Brain pericyte (primary cell): Measurements from ENCODE around the gene PEX11A.

Experiments used
- DNase-seq: peaks from one replicate; pipeline ENCODE4 v3.0.0-alpha.2; 2012; ENCODE audit warnings: low read depth, low spot score

The PEX11A gene

DNA sequence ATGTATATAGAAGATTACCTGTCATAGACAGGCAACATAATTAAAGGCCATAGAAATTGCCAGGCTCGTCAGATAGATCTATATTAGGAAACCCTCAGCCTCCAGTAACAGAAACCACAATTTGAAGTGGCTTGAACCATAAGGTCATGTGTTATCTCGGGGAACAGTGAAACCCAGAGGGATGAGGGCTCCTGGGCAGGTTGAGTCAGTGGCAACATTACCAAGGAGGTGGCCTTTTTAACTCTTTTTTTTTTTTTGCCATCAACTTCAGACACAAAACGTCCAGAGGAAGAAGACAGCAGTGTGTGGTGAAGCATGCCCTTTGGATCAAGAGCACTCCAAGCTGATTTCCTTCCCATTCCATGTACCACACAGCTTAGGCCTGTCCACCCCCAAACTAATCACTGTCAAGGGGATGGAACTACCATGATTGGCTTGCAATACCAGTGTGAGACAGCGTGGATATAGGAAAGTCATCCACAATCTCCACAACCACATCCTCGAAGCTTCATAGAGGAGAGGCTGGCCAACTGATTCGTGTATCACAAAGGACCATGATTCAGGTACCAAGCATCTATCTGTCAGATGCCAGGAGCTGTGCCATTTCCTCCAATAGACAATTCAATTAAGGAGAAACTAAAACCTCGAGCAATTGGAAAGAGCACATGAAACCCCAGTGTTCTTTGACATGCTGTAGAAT lies 34.3 kb downstream of the PEX11A start:
- DNase-seq: no peak

DNA sequence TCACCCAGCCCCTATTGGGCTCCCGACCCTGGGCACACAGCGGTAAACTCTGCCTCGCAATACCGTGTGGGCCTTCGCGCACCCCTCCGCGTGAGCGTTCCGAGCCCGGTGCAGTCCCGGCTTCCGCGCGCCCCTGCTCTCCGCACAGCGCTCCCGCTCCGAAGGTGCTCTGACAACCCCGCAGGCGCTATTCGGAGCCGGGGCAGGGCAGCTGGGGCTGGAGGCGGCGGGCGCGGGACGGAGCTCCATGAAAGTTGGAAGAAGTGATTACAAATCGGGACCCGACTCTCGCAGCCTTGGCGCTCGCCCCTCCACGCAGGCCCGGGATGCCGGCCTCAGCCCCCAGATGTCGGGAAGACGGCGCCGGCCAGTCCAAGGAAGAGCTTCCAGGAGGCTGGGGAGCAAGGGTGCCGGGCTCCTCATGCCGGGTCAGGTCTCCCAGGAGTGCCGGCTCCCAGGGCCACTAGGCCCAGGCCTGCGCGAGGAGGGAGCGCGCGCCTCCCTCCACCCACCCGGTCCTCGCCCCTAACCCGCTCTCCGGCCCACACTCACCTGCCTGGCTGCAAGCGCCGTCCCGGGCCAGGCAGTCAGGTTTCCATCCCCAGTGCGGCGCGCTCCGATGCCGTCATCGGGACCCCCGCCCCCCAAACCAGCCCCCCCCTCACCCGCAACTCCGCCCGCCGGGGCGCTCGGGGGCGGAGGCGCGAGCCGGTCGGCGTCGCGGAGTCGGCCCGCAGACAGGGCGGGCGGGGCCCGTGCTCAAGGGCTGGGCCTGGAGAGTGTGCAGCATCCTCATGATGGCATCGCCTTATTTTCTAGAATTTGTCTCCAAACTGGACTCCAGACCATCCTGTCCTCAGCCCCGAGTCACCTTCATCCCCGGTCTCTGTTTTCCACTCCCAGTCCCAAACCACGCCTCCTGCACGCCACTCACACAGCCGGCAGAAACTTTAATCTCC lies 35.4 kb downstream of the PEX11A start, which contains the start of gene KIF7:
KIF7 (minus strand) TSS at position 621 of the 959 bp plus-strand sequence. CDS start 2,537 bp downstream, outside the sequence.
- DNase-seq: no peak

DNA sequence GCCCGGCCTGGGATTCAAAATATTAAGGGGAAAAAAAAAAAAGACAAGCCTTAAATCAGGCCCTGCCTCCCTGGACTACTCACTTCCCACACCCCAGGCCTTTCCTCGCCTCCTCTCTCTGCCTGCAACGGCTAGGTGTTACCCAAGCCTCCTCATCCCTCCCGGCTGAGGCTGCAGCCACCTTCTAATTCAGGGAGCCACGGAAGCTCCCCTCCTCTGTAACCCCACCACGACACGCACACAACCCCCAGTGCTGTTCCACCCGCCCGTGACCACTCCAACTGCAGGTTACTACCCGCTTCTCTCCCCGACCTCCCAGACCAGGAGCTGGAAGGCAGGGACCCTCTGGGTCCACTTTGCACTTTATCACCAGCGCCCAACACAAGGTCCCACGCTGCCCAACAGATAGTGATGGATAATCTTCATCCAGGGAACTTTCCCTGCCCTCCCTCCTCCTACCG lies 36.2 kb downstream of the PEX11A start:
- DNase-seq: no peak

DNA sequence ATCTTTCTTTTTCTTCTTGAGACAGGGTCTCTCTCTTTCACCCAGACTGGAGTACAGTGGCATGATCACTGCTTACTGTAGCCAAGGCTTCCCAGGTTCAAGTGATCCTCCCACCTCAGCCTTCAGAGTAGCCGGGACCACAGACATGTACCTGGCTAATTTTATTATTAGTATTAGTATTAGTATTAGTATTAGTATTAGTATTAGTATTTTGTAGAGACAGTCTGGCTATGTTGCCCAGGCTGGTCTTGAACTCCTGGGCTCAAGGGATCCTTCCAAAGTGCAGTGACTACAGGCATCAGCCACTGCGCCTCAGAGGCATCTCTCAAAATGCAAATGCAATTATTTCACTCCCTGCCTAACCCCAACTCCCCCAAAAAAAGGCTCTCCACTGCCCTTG lies 37.0 kb downstream of the PEX11A start:
- no peak for DNase-seq

DNA sequence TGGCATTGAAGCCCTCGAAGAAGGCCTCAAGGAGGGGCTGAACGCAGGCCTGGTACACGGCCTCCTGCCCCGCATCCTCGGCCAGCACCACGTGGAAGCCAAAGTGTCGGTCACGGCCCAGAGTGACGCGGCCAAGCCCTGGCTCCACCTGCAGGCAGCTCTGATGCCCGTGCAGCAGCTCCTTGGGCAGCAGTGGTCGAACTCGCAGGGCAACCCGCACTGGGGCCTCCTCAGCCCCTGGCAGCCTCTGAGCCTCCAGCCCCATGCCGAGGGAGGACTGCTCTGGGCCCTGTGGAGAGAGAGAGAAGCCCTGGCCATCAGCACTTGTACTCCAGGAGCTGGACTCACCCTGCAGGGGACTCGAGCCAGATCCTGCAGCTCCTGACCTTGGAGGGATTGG lies 37.9 kb downstream of the PEX11A start:
- DNase-seq: no peak

DNA sequence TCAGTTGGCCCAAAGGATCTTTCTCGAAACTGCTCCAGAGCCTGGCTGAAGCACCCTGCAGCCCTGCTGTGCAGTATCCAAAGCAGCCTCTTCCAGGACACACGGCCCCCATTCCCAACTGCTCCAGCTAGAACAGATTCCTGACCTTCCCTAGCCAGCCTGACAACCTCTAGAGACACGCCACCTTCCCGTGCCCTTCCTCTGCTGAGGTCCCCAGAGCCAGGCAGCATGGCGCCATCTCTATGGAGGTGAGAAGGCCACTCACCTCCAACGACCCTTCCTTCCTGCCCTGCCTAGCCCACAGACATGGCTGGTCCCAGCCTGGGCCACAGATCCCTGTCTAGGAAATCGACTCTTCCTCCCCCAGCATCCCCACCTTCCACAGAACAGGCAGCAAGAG lies 38.4 kb downstream of the PEX11A start:
- DNase-seq: no peak

DNA sequence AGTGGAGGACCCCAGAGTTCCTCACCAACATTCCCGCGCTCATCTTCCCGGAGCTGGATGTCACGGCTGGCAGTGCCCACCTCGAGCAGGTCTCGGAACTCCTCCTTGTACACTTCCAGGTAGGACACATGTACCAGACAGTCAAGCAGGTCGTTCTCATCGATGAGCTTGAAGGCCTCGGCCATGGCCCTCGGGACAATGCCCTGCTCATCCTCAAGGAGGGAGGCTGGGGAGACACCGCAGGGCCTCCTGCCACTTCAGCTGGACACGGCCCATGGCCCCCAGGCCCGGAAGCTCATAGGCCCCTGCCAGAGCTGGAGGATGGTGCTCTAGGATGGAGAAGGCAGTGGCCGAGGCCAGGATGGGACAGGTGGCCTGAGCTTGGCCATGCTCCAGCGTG lies 40.8 kb downstream of the PEX11A start:
- DNase-seq: no peak

DNA sequence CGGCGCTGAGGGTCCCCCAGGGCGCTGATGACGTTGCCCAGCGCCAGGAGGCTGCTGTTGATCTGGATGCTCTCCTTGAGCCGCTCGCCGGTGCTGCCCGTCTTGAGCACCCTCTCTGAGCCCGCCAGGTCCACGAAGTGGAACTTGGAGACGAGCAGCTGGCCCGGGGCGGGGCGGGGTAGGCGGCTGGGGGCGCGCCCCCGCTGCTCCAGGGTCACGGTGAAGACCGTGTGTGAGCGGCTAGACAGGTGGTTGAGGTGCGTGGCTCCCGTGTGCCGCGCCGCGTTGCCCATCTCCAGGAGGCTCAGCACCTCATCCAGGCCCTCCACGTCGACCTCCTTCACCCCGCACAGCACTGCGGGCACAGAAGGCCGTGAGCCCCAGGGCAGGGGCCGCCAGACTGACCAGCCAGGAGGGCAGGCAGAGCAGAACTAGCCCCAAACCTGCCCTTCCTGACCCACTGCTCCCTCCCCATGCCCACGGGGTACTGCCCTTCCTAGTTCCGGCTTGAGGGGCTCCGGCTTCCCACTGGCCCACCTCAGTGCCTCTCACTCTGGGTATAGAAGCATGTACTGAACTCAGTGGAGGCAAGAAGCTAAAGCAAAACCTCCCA lies 41.4 kb downstream of the PEX11A start:
- DNase-seq: no peak

DNA sequence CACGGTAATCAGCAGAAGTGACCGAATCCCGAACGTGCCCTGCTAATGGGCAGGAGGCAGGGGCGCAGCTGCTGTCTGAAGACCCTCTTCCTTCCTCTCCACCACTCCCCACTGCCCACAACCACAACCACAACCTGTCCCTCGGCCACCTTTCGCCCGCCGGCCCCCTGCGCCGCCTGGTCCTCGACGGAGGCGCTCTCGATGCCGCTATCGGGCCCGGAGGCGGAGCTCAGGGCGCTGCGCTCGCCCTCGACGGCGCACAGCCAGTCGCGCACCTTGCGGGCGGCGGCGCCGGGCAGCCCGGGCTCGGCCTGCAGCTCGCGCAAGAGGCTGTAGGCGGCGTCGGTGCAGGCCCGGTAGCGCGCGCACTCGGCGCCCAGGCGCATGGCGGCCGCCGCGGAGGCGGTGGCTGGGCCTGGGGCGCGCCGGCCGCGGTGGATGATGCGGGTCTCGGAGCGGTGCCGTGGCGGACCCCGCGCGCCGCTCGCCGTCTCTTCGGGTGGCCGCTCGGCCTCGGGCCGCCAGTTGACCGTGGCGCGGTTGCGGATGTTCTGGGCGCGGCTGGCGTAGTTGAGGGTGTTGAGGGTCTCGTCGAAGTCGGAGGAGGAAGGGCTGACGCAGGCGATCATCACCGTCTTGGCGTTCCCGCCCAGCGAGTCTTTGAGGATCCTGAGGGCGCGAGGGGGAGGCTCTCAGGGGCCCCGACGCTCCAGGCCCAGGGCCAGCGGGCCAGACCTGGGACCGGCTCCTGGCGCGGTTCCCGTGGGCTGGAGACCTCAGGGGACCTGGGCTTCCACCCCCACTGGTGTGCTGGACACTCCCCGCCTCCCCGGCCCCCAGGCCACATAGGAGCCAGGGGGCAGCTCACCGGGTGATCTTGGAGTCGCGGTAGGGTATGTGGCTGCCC lies 42.2 kb downstream of the PEX11A start:
- DNase-seq: no peak

DNA sequence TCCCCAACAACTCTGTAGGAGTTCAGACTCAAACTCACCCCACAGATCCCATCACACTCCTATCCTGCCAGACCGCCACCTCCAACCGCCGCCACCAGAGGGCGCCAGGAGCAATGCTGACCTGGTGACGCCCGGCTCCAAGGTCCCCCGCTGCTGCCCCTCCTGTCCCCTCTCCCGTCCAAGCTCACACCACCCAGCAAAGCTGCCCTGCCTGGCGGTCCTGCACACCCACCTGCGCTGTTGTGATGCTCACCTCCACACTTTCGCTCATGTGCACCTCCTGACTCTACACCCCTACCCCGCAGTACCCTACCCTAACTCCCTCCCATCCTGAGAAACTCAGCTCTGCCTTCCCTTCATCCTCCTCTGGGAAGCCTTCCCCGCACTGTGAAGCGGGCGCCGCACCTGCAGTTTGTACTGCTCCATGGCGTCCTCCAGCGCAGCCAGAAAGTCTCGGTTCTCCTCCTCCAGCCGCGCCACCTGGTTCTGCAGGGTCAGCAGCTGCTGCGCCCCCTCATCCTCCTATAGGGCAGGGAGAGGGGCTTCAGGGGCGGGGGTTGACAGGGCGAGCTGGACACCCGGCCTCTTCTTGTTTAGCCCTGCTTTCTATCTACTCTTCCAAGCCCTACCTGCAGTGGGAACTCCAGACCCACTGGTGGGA lies 43.2 kb downstream of the PEX11A start:
- no peak for DNase-seq

DNA sequence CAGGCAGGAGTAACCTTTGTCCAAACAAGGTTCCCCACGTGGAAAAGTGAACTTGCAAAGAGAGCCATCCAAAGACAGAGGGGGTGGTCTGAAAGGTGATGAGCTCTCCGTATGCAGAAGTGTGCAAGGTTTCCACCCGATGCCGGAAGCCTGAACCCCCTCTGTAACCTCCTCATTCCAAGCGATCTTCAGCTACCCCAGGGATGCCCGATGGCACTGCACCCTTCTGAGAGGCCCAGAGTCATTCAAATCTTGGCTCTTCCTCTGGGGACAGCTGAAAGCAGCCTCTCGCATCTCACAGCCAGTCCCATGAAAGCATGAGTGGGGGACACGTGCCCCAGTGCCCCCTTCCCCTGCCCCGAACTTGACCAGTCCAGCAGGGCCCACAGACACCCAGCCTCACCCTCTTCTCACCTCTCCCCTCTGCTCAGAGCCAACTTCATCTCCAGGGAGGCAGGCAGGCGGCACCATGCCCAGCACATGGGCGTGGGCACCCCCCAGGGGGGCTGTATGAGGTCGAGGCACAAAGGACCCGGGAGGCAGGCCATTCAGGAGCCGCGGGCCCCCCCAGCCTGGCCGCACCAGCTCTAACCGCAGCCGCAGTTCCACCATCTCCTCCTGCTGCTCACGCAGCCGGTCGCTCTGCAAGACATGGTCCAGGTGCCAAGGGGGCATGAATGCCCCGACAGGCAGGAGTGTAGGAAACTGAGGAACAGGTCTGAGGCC lies 44.0 kb downstream of the PEX11A start:
- DNase-seq: no peak

DNA sequence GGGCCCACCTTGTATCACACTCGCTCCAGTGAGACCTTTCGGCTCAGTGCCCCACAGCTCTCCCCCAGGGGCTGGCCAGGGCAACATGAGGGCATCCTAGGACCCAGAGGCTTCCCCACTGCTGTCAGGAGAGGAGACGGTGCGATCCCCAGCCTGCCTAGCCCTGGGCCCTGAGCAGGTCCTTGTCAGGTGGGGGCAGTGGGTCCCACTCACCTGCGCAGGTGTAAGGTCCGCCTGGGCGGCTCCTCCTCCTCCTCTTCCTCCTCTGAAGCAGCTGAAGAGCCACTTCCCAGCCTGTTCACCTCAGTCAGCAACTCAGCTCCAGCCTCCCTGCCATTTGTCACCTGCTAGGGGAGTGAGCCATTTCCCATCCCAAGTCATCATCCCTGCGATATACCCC lies 44.9 kb downstream of the PEX11A start:
- DNase-seq: no peak

DNA sequence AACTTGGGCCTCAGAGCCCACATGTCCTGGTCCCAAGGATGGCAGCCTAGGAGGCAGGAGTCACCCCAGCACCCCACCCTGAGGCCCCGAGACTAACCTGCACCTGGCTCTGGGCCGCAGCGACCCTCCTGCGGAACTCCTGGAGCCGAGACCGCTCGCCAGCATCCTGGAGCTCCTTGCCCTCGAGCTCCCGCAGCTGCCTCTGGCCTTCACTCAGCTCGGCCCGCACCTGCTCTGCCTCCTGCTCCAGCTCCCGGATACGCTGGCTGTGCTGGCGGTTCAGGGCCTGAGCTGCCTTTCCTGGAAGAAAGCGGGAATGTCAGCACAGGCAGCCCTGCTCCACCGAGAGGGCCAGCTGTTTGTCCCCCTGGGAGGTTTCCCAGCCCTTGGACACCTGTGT lies 48.4 kb downstream of the PEX11A start:
- no peak for DNase-seq

DNA sequence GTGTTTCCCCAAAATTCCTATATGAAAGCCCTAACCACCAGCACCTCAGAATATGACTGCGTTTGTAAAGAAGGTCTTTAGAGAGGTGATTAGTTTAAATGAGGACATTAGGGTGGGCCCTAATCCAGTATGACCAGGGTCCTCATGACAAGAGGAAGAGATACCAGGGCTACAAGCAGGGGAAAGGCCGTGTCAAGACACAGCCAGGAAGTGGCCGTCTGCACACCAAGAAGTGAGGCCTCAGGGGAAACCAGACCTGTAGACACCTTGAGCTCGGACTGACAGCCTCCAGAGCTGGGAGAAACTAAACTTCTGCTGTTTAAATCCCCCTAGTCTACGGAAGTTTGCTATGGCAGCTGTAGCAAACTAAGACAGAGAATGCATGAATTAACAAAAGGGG lies 49.5 kb downstream of the PEX11A start:
- DNase-seq: no peak

DNA sequence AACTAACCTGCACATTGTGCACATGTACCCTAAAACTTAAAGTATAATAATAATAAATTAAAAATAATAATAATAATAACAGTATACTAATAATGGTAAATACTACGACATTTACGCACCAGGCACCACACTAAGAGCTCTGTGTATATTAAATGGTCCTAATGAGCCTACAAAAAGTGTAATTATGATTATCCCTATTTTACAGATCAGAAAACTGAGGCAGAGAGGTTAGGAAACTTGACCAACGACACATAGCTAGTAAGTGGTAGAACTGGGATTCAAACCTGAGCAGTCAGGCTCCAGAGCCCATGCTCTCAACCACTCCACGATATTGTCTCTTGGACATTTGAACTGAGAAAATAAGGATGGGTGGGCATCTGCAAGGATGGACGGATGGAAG lies 50.3 kb downstream of the PEX11A start:
- DNase-seq: no peak

DNA sequence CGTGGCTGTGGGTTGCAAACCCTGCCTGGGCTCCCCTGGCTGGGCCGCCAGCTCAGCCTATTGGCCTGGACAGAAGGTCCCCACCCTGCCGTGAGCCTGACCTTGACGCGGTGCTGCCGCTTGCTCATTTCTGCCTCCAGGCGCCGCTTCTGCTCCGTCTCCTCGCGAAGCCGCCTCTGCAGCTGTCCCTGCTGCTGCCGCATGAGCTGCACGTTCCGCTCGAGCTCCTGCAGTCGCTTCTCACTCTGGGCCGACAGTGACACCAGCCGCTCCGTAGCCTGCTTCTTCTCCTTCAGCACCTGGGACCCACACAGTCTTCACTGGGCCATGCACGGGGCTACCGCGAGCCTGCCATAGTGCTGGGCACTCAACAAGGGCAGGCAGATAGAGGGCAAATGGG lies 57.0 kb downstream of the PEX11A start:
- DNase-seq: no peak

DNA sequence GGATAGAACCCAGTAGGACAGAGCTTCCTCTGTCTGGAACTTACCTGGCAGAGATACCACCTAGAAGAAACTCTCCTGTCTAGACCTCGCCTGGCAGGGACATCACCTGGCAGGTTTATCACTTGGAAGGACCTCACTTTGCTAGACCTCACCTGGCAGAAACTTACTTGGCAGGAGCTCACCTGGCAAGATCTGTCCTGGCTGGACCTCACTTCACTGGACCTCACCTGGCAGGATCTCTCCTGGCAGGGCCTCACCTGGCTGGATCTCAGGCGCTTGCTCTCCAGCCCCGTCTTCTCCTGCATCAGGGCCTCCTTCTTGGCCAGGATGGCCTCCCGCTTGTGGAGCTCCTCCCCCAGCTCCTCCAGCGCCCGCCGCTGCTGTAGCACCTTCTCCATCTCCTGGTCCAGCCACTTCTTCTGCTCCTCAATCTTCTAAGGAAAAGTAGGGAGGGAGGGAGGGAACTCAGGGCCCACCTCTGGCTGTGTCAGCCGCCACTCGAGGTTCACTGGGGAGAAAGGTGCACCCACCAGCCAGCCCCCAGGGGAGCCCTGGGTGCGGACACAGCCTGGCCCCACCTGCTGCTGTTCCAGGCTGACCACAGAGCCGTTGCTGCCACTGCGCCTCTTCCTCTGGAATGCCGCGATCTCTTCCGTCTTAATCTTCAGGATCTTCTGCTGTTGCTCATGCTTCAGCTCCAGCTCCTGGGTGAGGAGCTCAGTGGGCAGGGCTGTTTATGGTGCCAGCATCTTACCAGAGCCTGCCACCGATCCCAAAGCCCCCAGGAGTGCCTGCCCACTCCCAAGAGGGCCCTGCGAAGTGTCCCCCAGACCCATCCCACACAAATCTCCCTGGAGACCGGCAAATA lies 57.8 kb downstream of the PEX11A start:
- DNase-seq: no peak

DNA sequence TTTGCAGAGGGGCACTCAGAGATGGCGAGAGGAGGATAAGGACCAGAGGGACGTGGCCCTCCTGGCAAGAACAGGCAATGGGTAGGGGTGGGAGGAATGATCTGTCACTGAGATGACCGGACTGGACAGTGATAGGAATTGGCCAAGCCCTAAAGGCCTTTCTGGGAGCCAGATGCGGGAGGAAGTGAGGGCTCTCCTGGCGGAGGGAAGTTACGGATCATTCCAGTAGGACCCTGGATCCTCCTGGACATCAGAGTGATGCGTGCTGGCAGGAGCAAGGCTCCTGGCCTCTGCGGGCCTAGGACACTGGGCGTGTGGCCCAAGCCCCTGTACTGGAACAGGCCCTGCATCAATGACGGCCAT lies 58.7 kb downstream of the PEX11A start:
- no peak for DNase-seq
